Stimulated activated CD4-positive, alpha-beta T cell treated with anti-CD3 and anti-CD28 coated beads, Interleukin-4, amount 100 ng/mL, for 48 hours (primary cell): Measurements from ENCODE around the gene FBXW7.

Experiments used
- DNase-seq, 2 donors: peaks; one replicate each; pipeline ENCODE4 v3.0.0-alpha.2; 2020; ENCODE audit warnings: low read depth in 2 of 2

The FBXW7 gene

DNA sequence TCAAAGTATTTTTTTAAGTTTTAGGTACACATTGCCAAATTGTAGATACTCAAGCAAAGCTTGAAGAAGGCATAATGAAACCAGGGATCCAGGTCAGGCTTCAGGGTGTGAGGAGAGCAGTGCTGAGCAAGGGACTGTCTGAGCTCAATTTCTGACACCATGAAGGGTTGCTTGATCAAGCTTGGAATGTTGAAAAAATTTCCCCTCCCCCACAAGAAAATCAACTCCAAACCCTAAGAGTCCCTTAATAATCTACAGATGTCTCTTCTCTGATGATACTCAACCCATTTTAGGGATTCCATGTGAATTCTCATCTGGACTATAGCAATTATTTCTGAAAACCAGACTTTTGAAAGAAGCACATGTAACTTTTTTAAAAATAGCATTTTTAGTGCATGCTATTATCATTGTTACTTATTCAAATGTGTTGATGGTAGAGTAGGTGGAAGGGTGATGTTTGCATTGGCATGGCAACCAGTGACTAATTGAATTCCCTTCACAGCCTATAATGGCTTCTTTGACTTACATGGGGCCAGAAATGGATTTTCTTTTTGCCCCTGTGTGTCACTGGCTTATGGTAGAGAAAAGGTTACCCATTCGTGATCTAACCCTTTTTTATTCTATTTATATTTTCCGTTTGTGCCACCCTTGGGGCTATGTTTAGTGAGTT lies 252.0 kb downstream of the FBXW7 start:
- DNase-seq: no peak

DNA sequence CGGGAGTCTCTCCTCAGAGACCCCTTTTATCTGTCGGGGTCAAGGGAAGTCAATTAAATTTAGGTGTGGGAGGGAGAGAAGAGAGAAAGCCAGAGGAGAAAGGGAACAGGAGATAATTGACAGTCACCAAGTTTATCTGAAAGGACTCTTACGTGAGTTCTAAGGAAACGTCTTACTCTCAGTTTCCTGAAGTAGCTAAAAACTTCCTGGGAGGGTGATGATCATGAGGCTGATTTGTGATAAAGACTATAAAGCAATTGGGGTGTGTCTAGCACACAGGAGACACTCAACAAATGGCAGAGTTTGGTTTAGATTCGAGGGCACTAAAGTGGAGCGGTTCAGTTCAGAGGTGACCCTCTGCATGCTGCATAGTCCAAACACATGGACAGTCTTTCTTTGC lies 254.1 kb downstream of the FBXW7 start:
- no peak for DNase-seq

DNA sequence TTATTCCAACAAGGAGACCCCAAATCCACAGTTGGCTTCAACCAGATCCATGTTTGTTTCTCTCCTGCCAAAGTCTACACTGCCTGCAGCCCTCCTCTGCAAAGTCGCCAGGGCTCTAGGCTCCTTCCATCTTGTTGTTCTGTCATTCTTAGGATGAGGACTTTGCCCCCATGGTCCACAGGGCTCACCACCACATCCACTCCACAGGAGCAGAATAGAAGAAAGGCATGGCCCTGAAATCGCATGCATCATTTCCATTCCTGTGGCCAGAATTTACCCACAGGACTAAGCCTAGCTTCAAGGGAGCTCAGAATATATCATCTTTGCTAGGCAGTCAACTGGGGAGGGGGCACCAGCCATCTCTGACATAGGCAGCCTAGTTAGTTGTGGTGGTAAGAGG lies 254.7 kb downstream of the FBXW7 start:
- DNase-seq: no peak

DNA sequence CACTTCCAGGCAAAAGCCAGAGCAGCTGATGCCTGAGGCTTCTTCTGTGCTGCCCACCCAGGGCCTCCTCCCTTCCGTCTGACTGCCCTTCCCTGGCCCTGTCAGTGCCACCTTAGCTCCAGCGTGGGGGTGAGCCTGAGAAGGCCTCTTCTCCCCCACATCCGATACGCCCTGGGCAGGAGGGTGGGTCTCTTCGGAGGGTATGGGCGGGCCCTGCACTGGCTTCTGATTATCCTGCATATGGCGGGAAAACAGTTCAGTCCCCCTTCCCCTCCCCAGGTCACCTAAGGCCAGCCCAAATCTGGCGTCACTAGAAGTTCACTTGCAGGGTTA lies 256.7 kb downstream of the FBXW7 start:
- DNase-seq: no peak

DNA sequence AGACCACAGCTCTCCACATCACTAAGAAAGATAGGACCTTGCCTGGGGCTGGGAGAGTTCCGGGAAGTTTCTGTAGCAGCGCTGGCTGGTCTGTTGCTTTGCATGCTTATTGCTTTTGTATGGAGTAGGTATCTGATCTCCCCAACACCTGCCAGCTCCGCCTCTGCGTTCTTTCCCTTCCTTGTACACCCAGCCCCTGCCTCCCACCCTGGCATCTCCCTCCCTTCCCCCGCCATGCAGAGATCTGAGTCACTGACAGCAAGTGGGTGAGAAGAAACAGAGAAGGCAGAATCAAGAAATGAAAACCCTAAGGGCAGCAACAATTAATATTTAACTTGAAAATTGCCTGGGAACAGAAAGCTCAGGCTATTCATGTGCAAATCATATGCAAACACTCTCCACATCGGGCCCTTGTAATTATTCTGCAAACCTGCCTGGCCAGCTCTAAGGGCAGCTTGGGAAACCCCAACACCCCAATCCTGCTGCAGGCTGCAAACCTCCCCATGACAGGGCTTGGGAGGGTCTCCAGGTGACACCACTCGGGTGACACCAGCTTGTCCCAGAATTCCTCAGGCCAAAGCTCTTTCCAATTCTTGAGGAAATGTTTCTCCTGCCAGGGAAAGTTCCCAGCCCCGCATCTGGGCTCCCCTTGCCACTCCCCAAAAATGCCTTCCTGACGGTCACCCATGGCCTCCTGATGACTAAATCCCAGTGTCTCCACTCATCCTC lies 257.2 kb downstream of the FBXW7 start:
- no peak for DNase-seq

DNA sequence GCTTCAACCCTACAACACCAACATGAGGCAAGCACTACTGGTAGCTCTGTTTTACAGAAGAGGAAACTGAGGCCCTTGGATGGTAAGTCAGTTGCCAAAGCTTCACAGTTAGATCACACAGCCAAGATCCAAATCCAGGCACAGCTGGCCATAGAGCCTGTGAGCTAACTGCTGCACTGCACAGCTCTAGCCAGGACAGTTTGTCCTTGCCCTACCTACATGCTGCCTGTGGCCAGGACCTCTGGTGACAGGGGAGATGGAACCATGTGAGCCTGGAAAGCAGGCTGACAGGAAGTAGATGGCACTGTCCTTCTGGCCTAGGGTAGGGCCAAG lies 257.8 kb downstream of the FBXW7 start:
- no peak for DNase-seq

DNA sequence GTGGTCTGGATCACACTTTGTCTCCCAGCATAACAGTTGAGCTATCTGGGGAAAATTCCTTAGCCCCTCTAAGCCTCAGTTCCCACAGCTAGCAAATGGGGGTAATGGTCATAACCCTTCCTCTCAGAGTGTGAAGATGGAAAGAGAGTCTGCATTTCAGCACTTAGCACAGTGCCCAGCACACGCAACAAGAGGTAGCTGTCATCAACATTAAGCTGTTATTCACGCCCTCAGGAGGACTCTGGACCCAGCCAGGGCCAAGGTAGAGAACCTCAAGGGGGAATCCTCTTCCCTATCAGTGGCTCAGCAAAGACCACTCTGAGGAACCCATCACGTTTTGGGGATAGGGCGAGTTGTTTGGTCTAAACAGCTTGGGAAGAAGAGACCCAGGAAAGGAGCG lies 258.6 kb downstream of the FBXW7 start:
- DNase-seq: no peak

DNA sequence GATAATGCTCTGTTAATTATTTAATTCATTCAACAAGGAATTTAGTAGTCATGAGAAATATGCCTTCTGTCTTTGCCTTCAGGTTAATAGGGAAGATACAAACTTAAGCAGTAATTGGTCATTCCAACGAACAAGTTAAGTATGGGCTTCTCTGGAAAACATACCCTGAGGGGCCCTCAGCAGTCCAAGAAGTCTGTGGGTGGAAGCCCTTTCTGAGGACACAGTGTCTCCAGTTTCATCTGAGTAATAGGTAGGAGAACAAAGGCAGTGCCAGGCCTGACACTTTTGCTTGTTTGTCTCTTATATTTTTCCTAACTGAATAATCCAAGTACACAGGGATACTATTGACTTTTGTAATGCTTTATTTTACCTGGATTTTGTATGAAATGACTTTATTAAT lies 262.5 kb downstream of the FBXW7 start:
- no peak for DNase-seq
